ENCODE data around the gene ZBTB3. TPM values are rescaled to one million over a fixed set of nuclear protein-coding genes. Genes with fewer than 3 reads are reported as not detected.

The ZBTB3 gene
- total and polyA plus RNA-seq, 2 of the 8 experiments (the other 6 are each of a cell fraction or from before 2014, with no cell fraction given): 30.2 to 76.9 TPM

DNA sequence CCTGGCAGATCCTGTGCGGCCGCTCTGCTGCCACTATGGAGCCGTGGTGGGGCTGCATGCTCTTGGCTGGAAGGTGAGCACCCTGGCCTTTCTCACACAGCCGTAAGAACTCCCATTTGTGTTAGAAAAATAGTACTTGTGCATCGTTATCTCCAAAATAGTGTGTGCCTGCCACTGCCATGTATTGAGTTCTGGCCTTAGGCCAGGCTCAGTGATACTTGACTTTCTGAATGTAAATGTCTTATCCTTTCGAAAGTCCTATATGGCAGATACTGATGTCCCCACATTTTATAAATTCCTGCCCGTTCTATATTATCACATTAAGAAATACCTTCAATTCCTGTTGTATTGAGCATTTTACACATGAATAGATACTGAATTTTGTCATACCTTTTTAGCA lies 28.8 kb upstream of the ZBTB3 start (continued):
- TF ChIP-seq, protein P1, sequence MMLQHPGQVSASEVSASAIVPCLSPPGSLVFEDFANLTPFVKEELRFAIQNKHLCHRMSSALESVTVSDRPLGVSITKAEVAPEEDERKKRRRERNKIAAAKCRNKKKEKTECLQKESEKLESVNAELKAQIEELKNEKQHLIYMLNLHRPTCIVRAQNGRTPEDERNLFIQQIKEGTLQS (IDR thresholded peaks at IDR 0.05; ENCODE audit: insufficient read depth, low read depth, low read length): no peak
- TF ChIP-seq CREB1 (IDR thresholded peaks at IDR 0.05): no peak
